Breast epithelium (tissue), 3 donors: ENCODE results near the gene HCFC1.

Experiments used
- POLR2A ChIP-seq: fragments of 450-650 bp; IDR thresholded peaks from one replicate; pipeline ENCODE4 v1.6.1; 2016; ENCODE audit warnings: antibody characterized with exemption, mild to moderate bottlenecking, moderate library complexity
- POLR2AphosphoS5 ChIP-seq, 3 donors: sonication (generic); formaldehyde crosslinking; IDR thresholded peaks; one replicate each; pipeline ENCODE4 v1.6.1; 2017; ENCODE audit warnings: antibody characterized with exemption in 3 of 3
- TF ChIP-seq, protein P1 (sequence below), 3 donors: fragments of 450-650 bp; IDR thresholded peaks; one replicate each; pipeline ENCODE4 v1.5.1; 2016 to 2017; ENCODE audit warnings: antibody characterized with exemption in 3 of 3, mild to moderate bottlenecking in 3 of 3, moderate library complexity in 3 of 3

DNA sequence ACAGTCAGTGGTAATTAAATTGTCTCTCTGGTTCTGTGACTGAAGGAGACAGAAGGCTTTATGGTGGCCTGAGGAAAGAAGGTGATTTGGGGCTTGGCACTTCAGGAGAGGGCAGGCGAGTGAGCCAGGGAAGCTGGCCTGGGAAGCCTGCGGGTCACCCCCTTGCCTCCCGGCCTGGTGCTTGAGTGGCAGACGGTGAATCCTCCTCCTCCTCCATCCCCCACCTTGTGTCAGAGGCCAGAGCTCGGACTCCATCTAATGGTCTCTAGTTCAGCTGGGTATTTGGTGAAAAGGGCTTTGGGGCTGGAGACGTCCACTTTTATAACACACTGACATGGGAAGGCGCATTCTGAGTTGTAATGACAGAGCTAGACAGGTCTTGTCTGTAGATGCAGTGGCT, 9.6 kb upstream of the HCFC1 start:
- TF ChIP-seq, protein P1, sequence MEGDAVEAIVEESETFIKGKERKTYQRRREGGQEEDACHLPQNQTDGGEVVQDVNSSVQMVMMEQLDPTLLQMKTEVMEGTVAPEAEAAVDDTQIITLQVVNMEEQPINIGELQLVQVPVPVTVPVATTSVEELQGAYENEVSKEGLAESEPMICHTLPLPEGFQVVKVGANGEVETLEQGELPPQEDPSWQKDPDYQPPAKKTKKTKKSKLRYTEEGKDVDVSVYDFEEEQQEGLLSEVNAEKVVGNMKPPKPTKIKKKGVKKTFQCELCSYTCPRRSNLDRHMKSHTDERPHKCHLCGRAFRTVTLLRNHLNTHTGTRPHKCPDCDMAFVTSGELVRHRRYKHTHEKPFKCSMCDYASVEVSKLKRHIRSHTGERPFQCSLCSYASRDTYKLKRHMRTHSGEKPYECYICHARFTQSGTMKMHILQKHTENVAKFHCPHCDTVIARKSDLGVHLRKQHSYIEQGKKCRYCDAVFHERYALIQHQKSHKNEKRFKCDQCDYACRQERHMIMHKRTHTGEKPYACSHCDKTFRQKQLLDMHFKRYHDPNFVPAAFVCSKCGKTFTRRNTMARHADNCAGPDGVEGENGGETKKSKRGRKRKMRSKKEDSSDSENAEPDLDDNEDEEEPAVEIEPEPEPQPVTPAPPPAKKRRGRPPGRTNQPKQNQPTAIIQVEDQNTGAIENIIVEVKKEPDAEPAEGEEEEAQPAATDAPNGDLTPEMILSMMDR (IDR thresholded peaks at IDR 0.05), result no peak
- TF ChIP-seq POLR2A, result no peak
- TF ChIP-seq POLR2AphosphoS5 (IDR thresholded peaks at IDR 0.05), result no peak
